22Rv1 (cell line): ENCODE data around the gene FYN.
A peak's percentile ranks its signal among the peaks of the same experiment; 100 is the strongest.
"Not testable (repeated sequence)": the region's sequence is repeated elsewhere in the genome, so short reads cannot be mapped to it uniquely, and the experiment has no call there.

Experiments
- H3K27ac ChIP-seq: fragments of 450-650 bp; 2 replicates; pipeline ENCODE4 v1.5.1; 2017
- ZFX ChIP-seq: fragments of 450-650 bp; IDR thresholded peaks from 2 replicates; pipeline ENCODE4 v1.6.1; 2017; ENCODE audit warnings: antibody characterized with exemption, borderline replicate concordance
- TF ChIP-seq, protein P1 (sequence below): fragments of 450-650 bp; IDR thresholded peaks from 2 replicates; pipeline ENCODE4 v1.5.1; 2017; ENCODE audit warnings: mild to moderate bottlenecking

The FYN gene

DNA sequence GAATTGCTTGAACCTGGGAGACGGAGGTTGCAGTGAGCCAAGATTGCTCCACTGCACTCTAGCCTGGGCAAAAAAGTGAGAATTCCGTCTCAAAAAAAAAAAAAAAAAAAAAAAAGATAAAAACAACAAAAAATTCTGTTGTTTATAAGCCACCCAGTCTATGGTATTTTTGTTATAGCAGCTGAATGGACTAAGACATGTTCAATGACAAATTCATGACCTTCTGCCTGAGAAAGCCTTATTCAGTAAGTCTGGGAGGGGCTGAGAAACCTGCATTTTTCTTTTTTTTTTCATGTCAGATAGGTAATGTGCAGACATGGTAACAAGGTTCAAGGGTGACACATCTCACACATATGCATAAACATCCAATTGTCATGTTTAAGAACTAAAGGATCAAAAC is 227.2 kb downstream of the FYN start:
- TF ChIP-seq, protein P1, sequence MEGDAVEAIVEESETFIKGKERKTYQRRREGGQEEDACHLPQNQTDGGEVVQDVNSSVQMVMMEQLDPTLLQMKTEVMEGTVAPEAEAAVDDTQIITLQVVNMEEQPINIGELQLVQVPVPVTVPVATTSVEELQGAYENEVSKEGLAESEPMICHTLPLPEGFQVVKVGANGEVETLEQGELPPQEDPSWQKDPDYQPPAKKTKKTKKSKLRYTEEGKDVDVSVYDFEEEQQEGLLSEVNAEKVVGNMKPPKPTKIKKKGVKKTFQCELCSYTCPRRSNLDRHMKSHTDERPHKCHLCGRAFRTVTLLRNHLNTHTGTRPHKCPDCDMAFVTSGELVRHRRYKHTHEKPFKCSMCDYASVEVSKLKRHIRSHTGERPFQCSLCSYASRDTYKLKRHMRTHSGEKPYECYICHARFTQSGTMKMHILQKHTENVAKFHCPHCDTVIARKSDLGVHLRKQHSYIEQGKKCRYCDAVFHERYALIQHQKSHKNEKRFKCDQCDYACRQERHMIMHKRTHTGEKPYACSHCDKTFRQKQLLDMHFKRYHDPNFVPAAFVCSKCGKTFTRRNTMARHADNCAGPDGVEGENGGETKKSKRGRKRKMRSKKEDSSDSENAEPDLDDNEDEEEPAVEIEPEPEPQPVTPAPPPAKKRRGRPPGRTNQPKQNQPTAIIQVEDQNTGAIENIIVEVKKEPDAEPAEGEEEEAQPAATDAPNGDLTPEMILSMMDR, result no peak
- TF ChIP-seq ZFX, result no peak
- H3K27ac ChIP-seq, result no peak overlapping the region

DNA sequence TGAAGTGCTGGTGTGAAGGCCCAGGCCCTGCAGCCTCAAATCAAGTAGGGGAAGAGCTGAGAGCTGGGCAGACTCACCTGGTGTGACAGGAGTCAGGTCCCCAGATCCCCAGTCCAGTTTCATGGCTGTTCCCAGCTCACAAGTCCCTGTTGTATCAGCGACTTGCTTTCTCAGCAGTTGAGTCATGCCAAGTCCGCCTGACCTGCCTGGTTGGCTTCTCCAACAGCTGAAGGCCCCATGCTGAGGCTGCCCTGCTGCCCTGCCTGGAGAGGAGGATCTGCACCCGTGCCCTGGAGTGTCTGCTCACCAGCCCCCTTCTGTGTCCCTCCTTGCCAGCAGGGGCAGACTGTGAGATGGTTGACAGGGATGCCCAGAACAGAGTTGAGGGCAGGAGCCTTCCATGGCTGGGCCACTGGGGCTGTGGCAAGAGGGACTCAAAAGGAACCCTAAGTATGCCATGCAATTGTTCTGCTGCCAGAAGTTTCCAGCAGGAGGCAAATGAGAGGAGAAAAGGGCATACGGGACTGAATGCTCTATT is 228.3 kb downstream of the FYN start:
- TF ChIP-seq ZFX, result no peak
- TF ChIP-seq, protein P1, result no peak
- no peak overlapping the region for H3K27ac ChIP-seq

DNA sequence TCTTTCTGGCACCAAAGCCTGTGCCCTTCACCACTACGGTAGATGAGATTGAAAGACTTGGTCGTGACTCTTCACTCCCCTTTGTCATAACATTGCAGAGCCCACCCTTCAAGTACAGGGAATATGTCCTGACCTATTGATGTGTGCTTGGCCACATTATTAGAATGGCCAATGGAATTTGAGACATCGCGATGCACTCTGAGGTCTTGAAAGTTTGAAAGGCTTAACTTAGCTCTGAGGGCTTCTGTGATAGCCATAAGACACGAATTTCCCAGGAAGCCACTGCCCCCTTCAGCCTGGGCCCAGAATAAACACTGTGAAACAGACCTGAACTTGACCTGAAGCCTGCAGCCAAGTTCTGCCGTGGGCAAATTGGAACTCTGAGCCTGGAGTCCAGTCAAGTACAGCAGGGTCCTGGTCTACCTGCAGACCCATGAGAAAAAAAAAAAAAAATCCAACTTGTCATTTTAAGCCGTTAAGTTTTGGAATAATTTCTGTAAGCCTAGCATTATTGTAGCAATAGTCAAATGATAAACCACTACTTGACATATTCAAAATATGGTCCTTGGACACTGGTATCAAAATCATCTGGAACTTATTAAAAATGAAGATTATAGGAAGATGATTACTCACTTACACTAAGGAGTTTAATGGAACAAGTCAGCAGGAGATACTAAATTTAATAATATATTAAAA is 230.6 kb downstream of the FYN start:
- TF ChIP-seq ZFX, result no peak
- TF ChIP-seq, protein P1, result peak; percentile 77
- no peak overlapping the region for H3K27ac ChIP-seq

DNA sequence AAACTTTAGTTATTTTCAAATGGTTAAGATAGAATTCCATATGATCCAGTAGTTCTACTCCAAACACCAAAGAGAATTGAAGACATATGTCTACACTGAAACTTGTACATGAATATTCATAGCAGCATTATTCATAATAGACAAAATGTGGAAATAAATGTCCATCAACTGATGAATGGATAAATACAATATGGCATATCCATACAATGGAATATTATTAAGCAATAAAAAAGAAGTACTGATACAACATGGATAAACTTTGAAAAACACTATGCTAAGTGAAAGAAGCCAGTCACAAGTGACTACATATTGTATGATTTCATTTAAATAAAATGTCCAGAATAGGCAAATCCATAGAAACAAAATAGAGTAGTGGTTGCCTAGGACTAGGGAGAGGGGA is 234.0 kb downstream of the FYN start:
- no peak overlapping the region for H3K27ac ChIP-seq
- no peak for TF ChIP-seq ZFX
- TF ChIP-seq, protein P1, result no peak

DNA sequence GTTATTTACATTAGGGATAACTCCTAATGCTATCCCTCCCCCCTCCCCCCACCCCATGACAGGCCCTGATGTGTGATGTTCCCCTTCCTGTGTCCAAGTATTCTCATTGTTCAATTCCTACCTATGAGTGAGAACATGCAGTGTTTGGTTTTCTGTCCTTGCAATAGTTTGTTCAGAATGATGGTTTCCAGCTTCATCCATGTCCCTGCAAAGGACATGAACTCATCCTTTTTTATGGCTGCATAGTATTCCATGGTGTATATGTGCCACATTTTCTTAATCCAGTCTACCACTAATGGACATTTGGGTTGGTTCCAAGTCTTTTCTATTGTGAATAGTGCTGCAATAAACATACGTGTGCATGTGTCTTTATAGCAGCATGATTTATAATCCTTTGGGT is 238.3 kb downstream of the FYN start:
- H3K27ac ChIP-seq, result not testable (repeated sequence)

DNA sequence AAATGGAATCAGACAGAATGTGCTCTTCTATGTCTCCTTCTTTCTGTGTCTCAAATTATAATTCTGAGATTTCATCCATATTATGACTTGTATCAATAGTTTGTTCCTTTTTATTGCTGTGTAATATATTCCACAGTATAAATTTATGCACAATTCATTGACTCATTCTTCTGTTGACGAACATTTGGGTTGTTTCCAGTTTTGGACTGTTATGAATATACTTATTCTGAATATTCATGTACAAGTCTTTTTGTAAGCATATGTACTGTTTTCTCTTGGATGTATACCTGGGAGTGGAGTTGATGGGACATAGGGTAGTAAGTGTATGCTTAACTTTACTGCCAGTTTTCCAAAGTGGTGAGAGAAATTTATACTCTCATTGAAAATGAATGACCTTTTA is 239.4 kb downstream of the FYN start:
- TF ChIP-seq ZFX, result no peak
- TF ChIP-seq, protein P1, result no peak
- H3K27ac ChIP-seq, result no peak overlapping the region

DNA sequence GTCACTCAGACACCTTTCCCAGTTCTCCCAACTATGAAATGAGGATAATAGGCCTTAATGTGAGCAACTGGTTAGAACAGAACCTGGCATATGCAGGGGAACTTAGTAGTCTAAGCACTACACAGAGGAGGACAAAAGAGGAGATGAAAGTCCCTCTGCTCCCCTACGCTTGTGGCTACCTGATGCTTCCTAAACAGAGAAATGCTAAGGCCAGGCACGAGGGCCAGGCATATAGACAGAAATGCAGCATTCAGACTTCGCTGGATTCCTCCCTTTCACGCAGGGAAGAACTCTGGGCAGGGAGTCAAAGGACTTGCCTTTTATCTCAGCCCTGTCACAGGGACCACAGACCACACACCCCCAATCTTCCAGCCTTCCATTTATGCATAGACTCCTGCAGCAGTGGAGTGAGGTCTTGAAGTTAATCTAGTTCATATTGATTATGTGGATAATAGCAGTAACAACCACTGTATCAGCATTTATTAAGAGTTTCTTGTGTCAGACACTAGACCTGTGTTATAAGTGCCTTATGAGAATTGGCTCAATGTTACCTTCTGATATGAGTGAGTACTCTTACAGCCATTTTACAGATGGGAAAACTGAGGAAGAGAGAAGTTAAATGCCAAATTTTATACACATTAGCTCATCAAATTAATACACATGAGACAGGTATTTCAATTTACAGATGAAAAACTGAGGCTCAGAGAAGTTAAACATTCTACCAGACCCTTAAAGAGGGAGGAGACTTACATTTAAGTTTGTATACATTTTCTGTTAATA is 240.6 kb downstream of the FYN start:
- H3K27ac ChIP-seq, result 0 out of 2 replicates have a peak overlapping the region, but pooled peaks have one; percentile 19
- TF ChIP-seq, protein P1, result no peak
- no peak for TF ChIP-seq ZFX
